Measurements from ENCODE around the gene WIF1. TPM values are rescaled to one million over a fixed set of nuclear protein-coding genes. Genes with fewer than 3 reads are reported as not detected.

The WIF1 gene
- under 1 TPM in 1 of 4 donors, not detected in 3; 0.85 TPM for total RNA-seq

GRCh38 chr12:65121049-65121955, at the start of gene WIF1:
TSS of gene WIF1 (minus strand) at chr12:65121305. CDS start at chr12:65121191, 114 bp downstream.
- Histone ChIP-seq H3K9me3 (no peaks in the 10 kb centered on the region), H3K27ac (no peak within 1 kb of the TSS), H3K27me3 (peaks cover 0 to 16% of the 10 kb centered on the region in 2 donors), H3K36me3 (no peaks in the 10 kb centered on the region), H3K4me1 (peaks cover 0 to 12% (median 4%) of the 10 kb centered on the region in 4 donors), H3K4me3 (peak within 1 kb of the TSS; percentile 1 to 45 (median 38))
- peak in 2 of 3 donors; percentile 46 to 55 for DNase-seq
- TF ChIP-seq, protein P1, sequence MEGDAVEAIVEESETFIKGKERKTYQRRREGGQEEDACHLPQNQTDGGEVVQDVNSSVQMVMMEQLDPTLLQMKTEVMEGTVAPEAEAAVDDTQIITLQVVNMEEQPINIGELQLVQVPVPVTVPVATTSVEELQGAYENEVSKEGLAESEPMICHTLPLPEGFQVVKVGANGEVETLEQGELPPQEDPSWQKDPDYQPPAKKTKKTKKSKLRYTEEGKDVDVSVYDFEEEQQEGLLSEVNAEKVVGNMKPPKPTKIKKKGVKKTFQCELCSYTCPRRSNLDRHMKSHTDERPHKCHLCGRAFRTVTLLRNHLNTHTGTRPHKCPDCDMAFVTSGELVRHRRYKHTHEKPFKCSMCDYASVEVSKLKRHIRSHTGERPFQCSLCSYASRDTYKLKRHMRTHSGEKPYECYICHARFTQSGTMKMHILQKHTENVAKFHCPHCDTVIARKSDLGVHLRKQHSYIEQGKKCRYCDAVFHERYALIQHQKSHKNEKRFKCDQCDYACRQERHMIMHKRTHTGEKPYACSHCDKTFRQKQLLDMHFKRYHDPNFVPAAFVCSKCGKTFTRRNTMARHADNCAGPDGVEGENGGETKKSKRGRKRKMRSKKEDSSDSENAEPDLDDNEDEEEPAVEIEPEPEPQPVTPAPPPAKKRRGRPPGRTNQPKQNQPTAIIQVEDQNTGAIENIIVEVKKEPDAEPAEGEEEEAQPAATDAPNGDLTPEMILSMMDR (IDR thresholded peaks at IDR 0.05): peak in 2 of 6 experiments; percentile 9 to 23
- TF ChIP-seq POLR2A (IDR thresholded peaks at IDR 0.05): no peak

- Histone ChIP-seq H3K9me3 (no peaks in the 10 kb centered on the region), H3K36me3 (peaks cover 0 to 3% (median 0%) of the 10 kb centered on the region in 3 donors), H3K4me1 (peaks cover 0 to 44% (median 15%) of the 10 kb centered on the region in 4 donors), H3K4me3 (peak overlapping the region; percentile 78 to 98 (median 94)), H3K27ac (peak overlapping the region; percentile 91 to 96 (median 94)), H3K27me3 (no peaks in the 10 kb centered on the region)
- TF ChIP-seq, protein P1 (IDR thresholded peaks at IDR 0.05): no peak
- TF ChIP-seq POLR2A (IDR thresholded peaks at IDR 0.05): peak; percentile 53 to 68
- DNase-seq: peak; percentile 58 to 89 (median 89)
Measured at GRCh38 chr12:65170209-65170881, 49.2 kb upstream of the WIF1 start.

- DNase-seq: peak; percentile 98 to 99 (median 98)
- peaks cover 0 to 38% (median 15%) of the 10 kb centered on the region in 4 donors for H3K4me1 ChIP-seq
- peak within 1 kb of the TSS; percentile 91 to 96 (median 94) for H3K27ac ChIP-seq
- no peaks in the 10 kb centered on the region for H3K27me3 ChIP-seq
- peak; percentile 91 to 96 for TF ChIP-seq POLR2A (IDR thresholded peaks at IDR 0.05)
- TF ChIP-seq, protein P1 (IDR thresholded peaks at IDR 0.05): peak in 1 of 6 experiments; percentile 8
- no peaks in the 10 kb centered on the region for H3K9me3 ChIP-seq
- peaks cover 0 to under 1% (median 0%) of the 10 kb centered on the region in 3 donors for H3K36me3 ChIP-seq
- H3K4me3 ChIP-seq: peak within 1 kb of the TSS; percentile 78 to 98 (median 94)
Measured at GRCh38 chr12:65169320-65170208, 48.5 kb upstream of the WIF1 start, which contains the start of gene LEMD3. TSS of gene LEMD3 (plus strand) at chr12:65169583. CDS start at chr12:65169597, 14 bp downstream.

- Histone ChIP-seq H3K36me3 (no peaks in the 10 kb centered on the region), H3K27me3 (no peaks in the 10 kb centered on the region), H3K27ac (peak overlapping the region; percentile 91 to 96 (median 94)), H3K4me1 (peaks cover 0 to 31% (median 14%) of the 10 kb centered on the region in 4 donors), H3K4me3 (peak overlapping the region; percentile 78 to 98 (median 94)), H3K9me3 (no peaks in the 10 kb centered on the region)
- DNase-seq: no peak
- no peak for TF ChIP-seq POLR2A (IDR thresholded peaks at IDR 0.05)
- TF ChIP-seq, protein P1 (IDR thresholded peaks at IDR 0.05): no peak
Measured at GRCh38 chr12:65168681-65169319, 47.7 kb upstream of the WIF1 start.

Data from Peyer's patch (tissue), 4 donors.